Osteoblast (primary cell): ENCODE measurements around the gene PHF21A. TPM values are rescaled to one million over a fixed set of nuclear protein-coding genes. Genes with fewer than 3 reads are reported as not detected.

Experiments
- DNase-seq: peaks from one replicate; pipeline ENCODE4 v3.0.0; 2011; ENCODE audit warnings: low spot score, mixed read lengths; ENCODE audit not compliant: insufficient read length; ENCODE audit errors: missing footprints
- H2AFZ ChIP-seq: 2 replicates; pipeline ENCODE4 v1.6.0; 2011; ENCODE audit warnings: mild to moderate bottlenecking, low read length
- H3K27ac ChIP-seq: 2 replicates; pipeline ENCODE4 v1.5.1; 2011; ENCODE audit warnings: mild to moderate bottlenecking, low read depth, low read length, moderate library complexity
- H3K27me3 ChIP-seq: 2 replicates; pipeline ENCODE4 v1.6.0; 2012; ENCODE audit warnings: mild to moderate bottlenecking, control low read depth, inconsistent platforms, low read length, moderate library complexity; ENCODE audit not compliant: insufficient read depth
- H3K36me3 ChIP-seq: 2 replicates; pipeline ENCODE4 v1.5.1; 2011; ENCODE audit warnings: mild to moderate bottlenecking, low read length, control low read depth, moderate library complexity; ENCODE audit not compliant: insufficient read depth
- H3K4me1 ChIP-seq: 2 replicates; pipeline ENCODE4 v1.5.1; 2011; ENCODE audit warnings: mild to moderate bottlenecking, low read length, control low read depth, moderate library complexity; ENCODE audit not compliant: insufficient read depth
- H3K4me2 ChIP-seq: 2 replicates; pipeline ENCODE4 v1.6.0; 2011; ENCODE audit warnings: mild to moderate bottlenecking, low read length; ENCODE audit not compliant: insufficient read depth
- H3K4me3 ChIP-seq: fragments of 200-600 bp; sonication (generic); 3 replicates; pipeline ENCODE4 v1.5.1; 2012; ENCODE audit warnings: mild to moderate bottlenecking, low read length, inconsistent platforms; ENCODE audit not compliant: insufficient read depth
- H3K79me2 ChIP-seq: 2 replicates; pipeline ENCODE4 v1.6.0; 2012; ENCODE audit warnings: mild to moderate bottlenecking, low read length, control low read depth, inconsistent platforms; ENCODE audit not compliant: insufficient read depth
- H3K9me3 ChIP-seq: 2 replicates; pipeline ENCODE4 v1.5.1; 2011; ENCODE audit warnings: low read depth, low read length, control low read depth
- H4K20me1 ChIP-seq: 2 replicates; pipeline ENCODE4 v1.6.0; 2012; ENCODE audit warnings: mild to moderate bottlenecking, low read length, control low read depth; ENCODE audit not compliant: insufficient read depth
- CTCF ChIP-seq: IDR thresholded peaks from 2 replicates; pipeline ENCODE4 v1.5.1; 2011; ENCODE audit warnings: mild to moderate bottlenecking, low read depth, low read length, moderate library complexity; ENCODE audit errors: extremely low read depth
- total RNA-seq: library from RNA; depleted of rRNA; stranded (reverse); fragments of >200 nt; gene quantifications from 2 replicates; pipeline ENCODE4 v1.2.3, GENCODE V29; 2012

The PHF21A gene
- total RNA-seq, 1 donor = 26.4 TPM

- Histone ChIP-seq H2AFZ (no peak overlapping the region), H3K4me1 (no peaks in the 10 kb centered on the region), H3K79me2 (no peaks in the 10 kb centered on the region), H3K36me3 (peaks cover 25% of the 10 kb centered on the region), H3K27ac (no peak overlapping the region), H3K4me2 (no peak overlapping the region), H3K9me3 (no peaks in the 10 kb centered on the region), H4K20me1 (no peaks in the 10 kb centered on the region), H3K4me3 (no peak overlapping the region), H3K27me3 (no peaks in the 10 kb centered on the region)
- no peak for TF ChIP-seq CTCF
- DNase-seq = no peak
Observed at GRCh38 chr11:45973601-45974000, 147.7 kb downstream of the PHF21A start.

- H3K4me3 ChIP-seq = no peak overlapping the region
- no peak overlapping the region for H3K27ac ChIP-seq
- no peaks in the 10 kb centered on the region for H4K20me1 ChIP-seq
- H3K79me2 ChIP-seq = no peaks in the 10 kb centered on the region
- no peaks in the 10 kb centered on the region for H3K4me1 ChIP-seq
- H2AFZ ChIP-seq = no peak overlapping the region
- no peaks in the 10 kb centered on the region for H3K9me3 ChIP-seq
- no peak for TF ChIP-seq CTCF
- no peak for DNase-seq
- no peaks in the 10 kb centered on the region for H3K27me3 ChIP-seq
- H3K36me3 ChIP-seq = peaks cover 24% of the 10 kb centered on the region
- H3K4me2 ChIP-seq = no peak overlapping the region
Observed at GRCh38 chr11:45968901-45969300, 152.4 kb downstream of the PHF21A start.

GRCh38 chr11:45967506-45967905 lies 153.7 kb downstream of the PHF21A start:
- Histone ChIP-seq H3K4me2 (no peak overlapping the region), H3K36me3 (peaks cover 24% of the 10 kb centered on the region), H3K27ac (no peak overlapping the region), H3K9me3 (no peaks in the 10 kb centered on the region), H3K4me3 (no peak overlapping the region), H3K27me3 (no peaks in the 10 kb centered on the region), H3K4me1 (no peaks in the 10 kb centered on the region), H4K20me1 (no peaks in the 10 kb centered on the region), H2AFZ (no peak overlapping the region), H3K79me2 (no peaks in the 10 kb centered on the region)
- DNase-seq = no peak
- no peak for TF ChIP-seq CTCF

GRCh38 chr11:45964911-45965389 lies 156.3 kb downstream of the PHF21A start:
- no peak overlapping the region for H3K4me3 ChIP-seq
- peak overlapping the region; percentile 0 for H3K27ac ChIP-seq
- H3K36me3 ChIP-seq = peaks cover 17% of the 10 kb centered on the region
- no peaks in the 10 kb centered on the region for H3K4me1 ChIP-seq
- H3K4me2 ChIP-seq = no peak overlapping the region
- H2AFZ ChIP-seq = no peak overlapping the region
- DNase-seq = peak; percentile 80
- no peaks in the 10 kb centered on the region for H4K20me1 ChIP-seq
- H3K79me2 ChIP-seq = no peaks in the 10 kb centered on the region
- TF ChIP-seq CTCF = peak; percentile 94
- no peaks in the 10 kb centered on the region for H3K27me3 ChIP-seq
- H3K9me3 ChIP-seq = no peaks in the 10 kb centered on the region
